HG02943 (cell line): Measurements from ENCODE around the gene CERCAM.
"Not testable (repeated sequence)": the region's sequence is repeated elsewhere in the genome, so short reads cannot be mapped to it uniquely, and the experiment has no call there.

Experiments used
- ATAC-seq: cut with Tn5 transposase; IDR thresholded peaks from one replicate; pipeline ENCODE4 v1.9.1; 2021; ENCODE audit warnings: mild to moderate bottlenecking, low read depth, moderate library complexity; ENCODE audit not compliant: unreplicated experiment

CERCAM gene

GRCh38 chr9:128392302-128393144 is 28.1 kb upstream of the CERCAM start:
- no peak for ATAC-seq

- ATAC-seq: no peak
These were observed 27.4 kb upstream of the CERCAM start for GRCh38 chr9:128393145-128393775.

GRCh38 chr9:128393970-128394369 is 26.7 kb upstream of the CERCAM start:
- no peak for ATAC-seq

GRCh38 chr9:128394379-128395168 is 26.1 kb upstream of the CERCAM start:
- no peak for ATAC-seq

GRCh38 chr9:128396970-128397613 is 23.6 kb upstream of the CERCAM start:
- no peak for ATAC-seq

GRCh38 chr9:128397831-128398230 is 22.8 kb upstream of the CERCAM start:
- ATAC-seq: no peak

GRCh38 chr9:128399861-128400260 is 20.8 kb upstream of the CERCAM start:
- no peak for ATAC-seq

GRCh38 chr9:128404560-128404959 is 16.1 kb upstream of the CERCAM start:
- ATAC-seq: no peak

GRCh38 chr9:128405077-128405779 is 15.4 kb upstream of the CERCAM start:
- ATAC-seq: no peak

- ATAC-seq: no peak
These were observed 14.9 kb upstream of the CERCAM start for GRCh38 chr9:128405780-128406171.

- no peak for ATAC-seq
These were observed 13.7 kb upstream of the CERCAM start for GRCh38 chr9:128406848-128407391.

- ATAC-seq: no peak
These were observed 11.7 kb upstream of the CERCAM start for GRCh38 chr9:128408963-128409431.

GRCh38 chr9:128409450-128409849 is 11.2 kb upstream of the CERCAM start:
- ATAC-seq: no peak

- no peak for ATAC-seq
These were observed 10.7 kb upstream of the CERCAM start for GRCh38 chr9:128409978-128410377.

GRCh38 chr9:128411364-128412119 is 9.1 kb upstream of the CERCAM start:
- ATAC-seq: no peak

GRCh38 chr9:128412120-128412790 is 8.4 kb upstream of the CERCAM start:
- ATAC-seq: no peak

- not testable (repeated sequence) for ATAC-seq
These were observed 6.9 kb upstream of the CERCAM start for GRCh38 chr9:128413728-128414127.

GRCh38 chr9:128414461-128414860 is 6.2 kb upstream of the CERCAM start:
- ATAC-seq: no peak
